Transverse colon (tissue), 3 donors: ENCODE measurements around the gene TNFRSF6B.

Source experiments
- CTCF ChIP-seq, 5 experiments: fragments of 200-600 bp in 3 of 5; fragments of 450-650 bp in 2 of 5; sonication (generic) in 3 of 5; IDR thresholded peaks; 1 replicate in 2 of 5; 2 replicates in 3 of 5; pipeline ENCODE4 v1.5.1; 2016 to 2017; ENCODE audit warnings: antibody characterized with exemption in 5 of 5, inconsistent platforms in 3 of 5, mild to moderate bottlenecking in 2 of 5, moderate library complexity in 1 of 5
- EP300 ChIP-seq: sonication (generic); formaldehyde crosslinking; IDR thresholded peaks from one replicate; pipeline ENCODE4 v1.6.1; 2017; ENCODE audit warnings: antibody characterized with exemption, low read depth
- POLR2A ChIP-seq: fragments of 450-650 bp; IDR thresholded peaks from one replicate; pipeline ENCODE4 v1.6.1; 2016; ENCODE audit warnings: antibody characterized with exemption, mild to moderate bottlenecking, moderate library complexity

- TF ChIP-seq EP300, result no peak
- no peak for TF ChIP-seq CTCF (IDR thresholded peaks at IDR 0.05)
- TF ChIP-seq POLR2A, result no peak
Measured at GRCh38 chr20:63709149-63709527, 12.7 kb downstream of the TNFRSF6B start.
